Astrocyte of the cerebellum (primary cell): Measurements from ENCODE around the gene ACKR2.

Experiments used
- DNase-seq: peaks from one replicate; pipeline ENCODE4 v3.0.0-alpha.2; 2011; ENCODE audit warnings: low read depth
- H3K4me3 ChIP-seq: 2 replicates; pipeline ENCODE4 v1.5.1; 2011; ENCODE audit warnings: mild to moderate bottlenecking, low read depth, low read length, moderate library complexity
- CTCF ChIP-seq: IDR thresholded peaks from 2 replicates; pipeline ENCODE4 v1.5.1; 2012; ENCODE audit warnings: low read length, low read depth, moderate library complexity, mild to moderate bottlenecking; ENCODE audit errors: missing control alignments
- in situ Hi-C: cut with HindIII; loops from 2 replicates; pipeline ENCODE4 v1.10.0; 2017; ENCODE audit warnings: low sequenced_read_pairs

The ACKR2 gene

GRCh38 chr3:42771271-42771670 lies 38.0 kb upstream of the ACKR2 start:
- DNase-seq, result no peak
- H3K4me3 ChIP-seq, result no peak overlapping the region
- no peak for TF ChIP-seq CTCF
- in situ Hi-C loops, result no loop called here

GRCh38 chr3:42772670-42773408 lies 36.4 kb upstream of the ACKR2 start, which contains the start of gene CCDC13:
Gene CCDC13, minus strand, starts transcription at chr3:42773253. Its CDS starts 14,908 bp downstream, at chr3:42758345.
- in situ Hi-C loops, result no loop called here
- DNase-seq, result peak; percentile 55
- H3K4me3 ChIP-seq, result peak within 1 kb of the TSS; percentile 56
- TF ChIP-seq CTCF, result no peak

GRCh38 chr3:42773409-42773751 lies 35.9 kb upstream of the ACKR2 start:
- in situ Hi-C loops, result no loop called here
- TF ChIP-seq CTCF, result no peak
- no peak for DNase-seq
- H3K4me3 ChIP-seq, result peak overlapping the region; percentile 56

DNA sequence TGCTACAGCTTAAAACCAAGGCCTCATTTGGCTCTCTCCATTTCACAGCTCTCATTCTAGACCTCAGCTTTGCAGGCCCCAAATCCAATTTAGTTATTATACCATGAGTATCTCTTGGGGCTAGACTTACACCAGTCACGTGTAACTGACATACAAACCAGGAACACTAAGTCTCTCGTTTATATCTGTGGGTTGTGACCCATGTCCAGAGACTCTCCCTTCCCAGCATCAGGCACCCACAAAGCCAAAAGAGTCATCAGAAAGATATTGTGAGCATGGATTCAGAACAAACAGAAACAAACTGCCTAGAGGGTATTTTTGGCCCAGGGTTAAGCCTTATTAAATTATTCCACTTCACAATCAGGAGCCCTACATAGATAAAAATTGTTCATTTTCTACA lies 30.6 kb upstream of the ACKR2 start:
- no peak for TF ChIP-seq CTCF
- no peak overlapping the region for H3K4me3 ChIP-seq
- DNase-seq, result no peak
- in situ Hi-C loops, result no loop called here

GRCh38 chr3:42780398-42780797 lies 28.8 kb upstream of the ACKR2 start:
- TF ChIP-seq CTCF, result no peak
- DNase-seq, result no peak
- no peak overlapping the region for H3K4me3 ChIP-seq
- in situ Hi-C loops, result no loop called here

DNA sequence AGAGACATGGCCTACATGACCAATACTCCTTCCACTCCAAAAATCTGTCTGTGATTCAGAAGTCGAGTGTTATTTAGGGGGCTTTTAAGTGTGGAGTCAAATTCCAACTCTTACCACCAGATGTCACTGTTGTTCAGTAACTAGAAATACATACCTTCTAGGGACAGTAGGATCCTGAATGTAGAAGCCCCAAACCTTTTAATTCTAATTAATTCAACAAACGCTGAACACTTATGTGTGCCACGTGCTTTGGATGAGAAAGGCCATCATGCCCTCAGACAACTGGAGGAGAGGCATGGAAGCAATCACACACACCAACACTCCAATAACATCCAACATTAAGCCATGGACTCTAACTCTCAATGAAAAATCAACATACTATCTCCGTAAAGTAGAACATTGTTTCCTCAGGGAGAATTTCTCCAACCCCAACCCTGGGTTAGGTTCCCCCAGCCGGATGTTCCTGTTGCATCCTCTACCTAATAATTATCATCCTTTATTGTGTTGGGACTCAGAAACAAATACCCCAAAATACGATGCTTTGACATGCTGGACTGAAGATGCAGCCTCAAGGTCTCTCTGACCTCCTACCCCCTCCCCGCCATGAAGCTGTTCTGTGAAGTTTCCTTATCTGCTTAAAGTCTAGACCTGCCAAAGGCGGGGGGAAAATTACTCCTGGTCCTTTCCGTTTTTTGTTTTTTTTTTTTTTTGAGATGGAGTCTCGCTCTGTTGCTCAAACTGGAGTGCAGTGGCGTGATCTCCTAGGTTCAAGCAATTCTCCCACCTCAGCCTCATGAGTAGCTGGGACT lies 28.1 kb upstream of the ACKR2 start:
- TF ChIP-seq CTCF, result peak; percentile 67
- in situ Hi-C loops, result no loop called here
- H3K4me3 ChIP-seq, result no peak overlapping the region
- DNase-seq, result peak; percentile 76
